ENCODE data around the gene TTC19.
"Not testable (repeated sequence)": the region's sequence is repeated elsewhere in the genome, so short reads cannot be mapped to it uniquely, and the experiment has no call there.

Gene TTC19

DNA sequence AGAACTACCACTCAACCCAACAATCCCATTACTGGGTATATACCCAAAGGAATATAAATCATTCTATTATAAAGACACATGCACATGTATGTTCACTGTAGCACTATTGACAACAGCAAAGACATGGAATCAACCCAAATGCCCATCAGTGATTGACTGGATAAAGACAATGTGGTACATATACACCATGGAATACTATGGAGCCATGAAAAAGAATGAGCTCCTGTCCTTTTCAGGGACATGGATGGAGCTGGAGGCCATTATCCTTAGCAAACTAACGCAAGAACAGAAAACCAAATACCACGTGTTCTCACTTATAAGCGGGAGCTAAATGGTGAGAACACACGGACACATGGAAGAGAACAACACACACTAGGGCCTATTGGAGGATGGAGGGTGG lies 55.5 kb downstream of the TTC19 start:
- H3K4me3 ChIP-seq (ENCODE audit: low read depth, low read length); H3K79me2 ChIP-seq (ENCODE audit: control insufficient read depth, insufficient read depth, low read length, unreplicated experiment); H3K4me1 ChIP-seq (ENCODE audit: control insufficient read depth, insufficient read depth, low read length, unreplicated experiment); H2AFZ ChIP-seq (ENCODE audit: low read length, unreplicated experiment); H3K27ac ChIP-seq (ENCODE audit: low read depth, low read length); H3K27me3 ChIP-seq (ENCODE audit: insufficient read depth, low read length): not testable (repeated sequence)
- peaks cover 34% of the 10 kb centered on the region for H3K36me3 ChIP-seq (ENCODE audit: insufficient read depth, low read length)

DNA sequence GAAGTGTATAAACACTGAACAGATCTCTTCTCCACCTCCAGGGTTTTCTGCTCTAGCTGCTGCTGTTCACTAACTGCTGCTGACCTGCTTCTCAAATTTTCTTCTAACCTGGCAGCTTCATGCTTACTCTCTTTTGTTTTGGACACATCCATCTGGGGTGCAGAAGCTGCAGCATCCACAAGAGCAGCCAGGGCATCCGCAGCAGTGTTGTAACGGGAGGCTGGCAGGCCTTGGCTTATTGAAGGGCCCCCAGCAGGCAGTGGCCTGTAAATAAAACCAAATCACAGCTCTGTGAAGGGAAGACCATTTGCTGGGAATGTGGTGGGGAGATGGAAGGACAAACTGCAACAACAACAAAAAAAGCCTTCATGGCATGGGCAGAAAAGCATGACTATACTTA lies 62.0 kb downstream of the TTC19 start:
- H3K4me1 ChIP-seq (ENCODE audit: control insufficient read depth, insufficient read depth, low read length, unreplicated experiment): no peaks in the 10 kb centered on the region
- no peak overlapping the region for H2AFZ ChIP-seq (ENCODE audit: low read length, unreplicated experiment)
- H3K79me2 ChIP-seq (ENCODE audit: control insufficient read depth, insufficient read depth, low read length, unreplicated experiment): no peaks in the 10 kb centered on the region
- no peak overlapping the region for H3K27ac ChIP-seq (ENCODE audit: low read depth, low read length)
- H3K36me3 ChIP-seq (ENCODE audit: insufficient read depth, low read length): peaks cover 48% of the 10 kb centered on the region
- H3K4me3 ChIP-seq (ENCODE audit: low read depth, low read length): no peak overlapping the region
- H3K27me3 ChIP-seq (ENCODE audit: insufficient read depth, low read length): no peaks in the 10 kb centered on the region

DNA sequence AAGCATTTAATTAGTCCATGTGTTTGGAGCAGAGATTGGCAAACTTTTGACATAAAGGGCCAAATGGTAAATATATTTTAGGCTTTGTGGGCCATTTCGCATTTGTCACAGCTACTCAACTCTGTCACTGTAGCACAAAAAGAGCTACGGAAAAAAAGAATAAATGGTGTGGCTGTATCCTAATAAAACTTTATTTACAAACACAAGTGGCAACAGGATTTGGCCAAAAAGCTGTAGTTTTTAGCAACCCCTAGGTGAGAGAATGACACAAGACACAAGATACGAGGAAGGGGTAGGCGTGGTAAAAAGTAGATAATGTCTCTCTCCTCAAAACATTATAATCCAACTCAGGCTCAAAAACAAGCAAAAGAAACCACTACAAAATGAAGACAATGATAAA lies 66.5 kb downstream of the TTC19 start:
- H3K27ac ChIP-seq (ENCODE audit: low read depth, low read length): no peak overlapping the region
- H3K27me3 ChIP-seq (ENCODE audit: insufficient read depth, low read length): no peaks in the 10 kb centered on the region
- H3K4me3 ChIP-seq (ENCODE audit: low read depth, low read length): no peak overlapping the region
- H2AFZ ChIP-seq (ENCODE audit: low read length, unreplicated experiment): no peak overlapping the region
- no peaks in the 10 kb centered on the region for H3K79me2 ChIP-seq (ENCODE audit: control insufficient read depth, insufficient read depth, low read length, unreplicated experiment)
- H3K36me3 ChIP-seq (ENCODE audit: insufficient read depth, low read length): peaks cover 43% of the 10 kb centered on the region
- no peaks in the 10 kb centered on the region for H3K4me1 ChIP-seq (ENCODE audit: control insufficient read depth, insufficient read depth, low read length, unreplicated experiment)

DNA sequence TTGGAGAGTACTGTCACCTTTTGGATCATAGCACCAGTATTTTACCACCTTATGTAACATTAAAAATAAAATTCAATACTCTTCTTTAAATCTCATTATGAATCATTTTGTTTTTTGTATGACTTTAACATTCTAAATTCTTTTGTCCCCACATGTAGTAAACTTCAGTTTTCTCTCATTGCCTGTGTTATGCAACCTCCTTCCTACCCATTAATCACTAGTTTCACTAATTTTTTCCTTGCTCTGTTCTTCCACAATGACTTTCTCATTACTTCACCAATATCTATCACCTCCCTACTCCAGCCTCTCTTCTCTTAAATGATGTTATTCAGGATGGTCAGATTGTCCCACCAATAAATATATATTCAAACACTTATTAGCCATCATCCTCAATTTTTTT lies 68.7 kb downstream of the TTC19 start:
- H3K36me3 ChIP-seq (ENCODE audit: insufficient read depth, low read length): peaks cover 49% of the 10 kb centered on the region

DNA sequence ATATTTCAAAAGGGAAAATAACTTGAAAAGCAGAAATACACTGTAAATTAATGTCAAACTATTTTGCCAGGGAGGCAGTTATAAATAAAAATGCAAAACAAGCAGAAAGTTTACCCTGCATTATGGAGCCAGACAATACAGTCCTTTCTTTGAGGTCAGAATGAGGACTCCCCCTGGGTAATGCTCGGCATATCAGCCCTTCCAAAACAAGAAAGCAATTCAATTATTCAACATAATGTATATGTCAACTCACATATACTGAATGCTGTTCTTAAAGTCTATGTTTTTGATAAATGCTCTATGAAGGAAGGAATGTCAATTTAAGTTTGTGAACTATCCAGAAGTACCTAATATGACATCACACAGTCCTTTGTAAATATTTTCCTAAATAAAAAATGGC lies 72.4 kb downstream of the TTC19 start:
- Histone ChIP-seq H3K4me3 (ENCODE audit: low read depth, low read length) (no peak overlapping the region), H3K79me2 (ENCODE audit: control insufficient read depth, insufficient read depth, low read length, unreplicated experiment) (peaks cover 2% of the 10 kb centered on the region), H3K27ac (ENCODE audit: low read depth, low read length) (no peak overlapping the region), H3K36me3 (ENCODE audit: insufficient read depth, low read length) (peaks cover 25% of the 10 kb centered on the region), H2AFZ (ENCODE audit: low read length, unreplicated experiment) (no peak overlapping the region), H3K4me1 (ENCODE audit: control insufficient read depth, insufficient read depth, low read length, unreplicated experiment) (no peaks in the 10 kb centered on the region), H3K27me3 (ENCODE audit: insufficient read depth, low read length) (no peaks in the 10 kb centered on the region)

More for the DNA sequence above, 68.7 kb downstream of the TTC19 start:
- Histone ChIP-seq H3K27ac (ENCODE audit: low read depth, low read length) (no peak overlapping the region), H3K4me1 (ENCODE audit: control insufficient read depth, insufficient read depth, low read length, unreplicated experiment) (no peaks in the 10 kb centered on the region), H2AFZ (ENCODE audit: low read length, unreplicated experiment) (no peak overlapping the region), H3K27me3 (ENCODE audit: insufficient read depth, low read length) (no peaks in the 10 kb centered on the region), H3K4me3 (ENCODE audit: low read depth, low read length) (no peak overlapping the region), H3K79me2 (ENCODE audit: control insufficient read depth, insufficient read depth, low read length, unreplicated experiment) (peaks cover 2% of the 10 kb centered on the region)

DNA sequence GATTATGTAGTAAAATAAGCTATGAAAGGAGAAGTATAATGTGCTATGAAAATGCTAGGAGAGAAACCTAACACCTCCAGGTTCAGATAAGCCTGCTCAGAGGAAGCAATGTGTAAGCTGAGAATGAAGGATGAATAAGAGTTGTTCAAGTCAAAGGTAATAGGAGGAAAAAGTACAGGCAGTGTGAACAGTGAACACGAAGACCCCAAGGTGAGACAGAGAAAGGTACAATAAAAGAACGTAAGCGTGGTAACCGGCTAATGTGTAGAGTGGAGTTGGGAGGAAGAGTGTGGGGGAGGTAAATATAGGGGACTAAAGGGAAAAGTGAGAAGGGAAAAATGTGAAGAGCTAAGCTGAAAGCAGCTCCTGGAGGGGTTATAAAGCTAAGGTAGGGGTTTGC lies 74.2 kb downstream of the TTC19 start:
- Histone ChIP-seq H3K4me1 (ENCODE audit: control insufficient read depth, insufficient read depth, low read length, unreplicated experiment) (no peaks in the 10 kb centered on the region), H3K36me3 (ENCODE audit: insufficient read depth, low read length) (peaks cover 29% of the 10 kb centered on the region), H3K79me2 (ENCODE audit: control insufficient read depth, insufficient read depth, low read length, unreplicated experiment) (peaks cover 2% of the 10 kb centered on the region), H3K4me3 (ENCODE audit: low read depth, low read length) (no peak overlapping the region), H3K27ac (ENCODE audit: low read depth, low read length) (no peak overlapping the region), H3K27me3 (ENCODE audit: insufficient read depth, low read length) (no peaks in the 10 kb centered on the region), H2AFZ (ENCODE audit: low read length, unreplicated experiment) (no peak overlapping the region)

DNA sequence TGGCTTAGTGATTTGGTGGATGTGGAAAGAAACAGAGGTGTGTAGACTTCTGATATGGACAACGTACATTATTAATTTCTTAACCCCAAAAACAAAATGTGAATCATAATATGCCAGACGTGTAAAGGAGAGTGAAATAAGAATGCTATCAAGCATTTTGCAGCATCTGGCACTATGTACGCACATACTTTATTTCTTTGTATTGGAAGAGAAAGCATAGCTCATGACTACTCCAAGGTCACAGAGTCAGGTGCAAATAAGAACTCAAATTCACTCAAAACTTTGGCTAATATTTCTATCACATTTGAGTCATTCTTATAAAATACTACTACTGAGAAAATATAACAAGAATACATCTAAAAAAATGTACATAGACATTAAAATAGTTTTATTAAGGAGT lies 74.8 kb downstream of the TTC19 start:
- Histone ChIP-seq H3K4me3 (ENCODE audit: low read depth, low read length) (no peak overlapping the region), H3K79me2 (ENCODE audit: control insufficient read depth, insufficient read depth, low read length, unreplicated experiment) (peaks cover 2% of the 10 kb centered on the region), H3K36me3 (ENCODE audit: insufficient read depth, low read length) (peaks cover 32% of the 10 kb centered on the region), H3K27ac (ENCODE audit: low read depth, low read length) (no peak overlapping the region), H3K27me3 (ENCODE audit: insufficient read depth, low read length) (no peaks in the 10 kb centered on the region), H2AFZ (ENCODE audit: low read length, unreplicated experiment) (no peak overlapping the region), H3K4me1 (ENCODE audit: control insufficient read depth, insufficient read depth, low read length, unreplicated experiment) (no peaks in the 10 kb centered on the region)

DNA sequence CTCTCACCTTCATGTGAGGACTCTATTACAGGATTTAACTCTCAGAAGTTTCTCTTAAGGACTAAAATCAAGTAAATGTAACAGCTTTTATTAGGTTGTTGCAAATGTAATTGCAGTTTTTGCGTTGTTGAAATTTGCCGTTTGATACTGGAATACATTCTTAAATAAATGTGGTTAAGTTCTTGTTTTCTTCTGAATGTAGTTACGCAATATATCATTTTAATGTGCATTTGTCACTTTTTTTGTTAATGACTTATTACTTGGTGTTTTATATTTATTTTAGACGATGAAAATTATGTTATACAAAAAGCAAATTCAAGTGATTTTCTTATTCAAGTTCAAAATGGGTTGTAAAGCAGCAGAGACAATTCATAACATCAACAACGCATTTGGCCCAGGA lies 76.3 kb downstream of the TTC19 start:
- Histone ChIP-seq H3K27me3 (ENCODE audit: insufficient read depth, low read length) (no peaks in the 10 kb centered on the region), H3K27ac (ENCODE audit: low read depth, low read length) (no peak overlapping the region), H3K36me3 (ENCODE audit: insufficient read depth, low read length) (peaks cover 37% of the 10 kb centered on the region), H3K79me2 (ENCODE audit: control insufficient read depth, insufficient read depth, low read length, unreplicated experiment) (peaks cover 2% of the 10 kb centered on the region), H2AFZ (ENCODE audit: low read length, unreplicated experiment) (no peak overlapping the region), H3K4me1 (ENCODE audit: control insufficient read depth, insufficient read depth, low read length, unreplicated experiment) (no peaks in the 10 kb centered on the region), H3K4me3 (ENCODE audit: low read depth, low read length) (no peak overlapping the region)

Data from ACC112 (cell line).